ENCODE data around the gene C4orf36. TPM values are rescaled to one million over a fixed set of nuclear protein-coding genes. Genes with fewer than 3 reads are reported as not detected.
A peak's percentile ranks its signal among the peaks of the same experiment; 100 is the strongest.

The C4orf36 gene
- total RNA-seq, 1 donor from 2014 or later = 1.3 TPM

GRCh38 chr4:86927843-86928395, 35.7 kb upstream of the C4orf36 start:
- Mint-ChIP-seq H3K27ac (peak overlapping the region; percentile 96), H3K4me1 (ENCODE audit: unreplicated experiment) (peaks cover 9% of the 10 kb centered on the region)

GRCh38 chr4:86926435-86927086, 34.3 kb upstream of the C4orf36 start:
- Mint-ChIP-seq H3K4me3 (peak overlapping the region; percentile 16), H3K9me3 (peaks cover 6% of the 10 kb centered on the region), H3K27ac (peak overlapping the region; percentile 96), H3K27me3 (no peaks in the 10 kb centered on the region), H3K36me3 (peaks cover 4% of the 10 kb centered on the region), H3K4me1 (ENCODE audit: unreplicated experiment) (peaks cover 14% of the 10 kb centered on the region)
- DNase-seq (ENCODE audit: extremely low spot score, unreplicated experiment) = no peak
- TF ChIP-seq CTCF (conservative IDR thresholded peaks at IDR 0.05) = no peak

More at GRCh38 chr4:86927843-86928395, 35.7 kb upstream of the C4orf36 start:
- peaks cover 6% of the 10 kb centered on the region for H3K9me3 Mint-ChIP-seq
- peaks cover 4% of the 10 kb centered on the region for H3K36me3 Mint-ChIP-seq
- H3K27me3 Mint-ChIP-seq = no peaks in the 10 kb centered on the region
- H3K4me3 Mint-ChIP-seq = peak overlapping the region; percentile 63
- DNase-seq (ENCODE audit: extremely low spot score, unreplicated experiment) = no peak
- no peak for TF ChIP-seq CTCF (conservative IDR thresholded peaks at IDR 0.05)

GRCh38 chr4:86924811-86925210, 32.6 kb upstream of the C4orf36 start:
- TF ChIP-seq CTCF (conservative IDR thresholded peaks at IDR 0.05) = no peak
- DNase-seq (ENCODE audit: extremely low spot score, unreplicated experiment) = no peak
- Mint-ChIP-seq H3K9me3 (peaks cover 6% of the 10 kb centered on the region), H3K27ac (peak overlapping the region; percentile 86), H3K4me3 (no peak overlapping the region), H3K4me1 (ENCODE audit: unreplicated experiment) (peaks cover 14% of the 10 kb centered on the region), H3K27me3 (no peaks in the 10 kb centered on the region), H3K36me3 (peaks cover 4% of the 10 kb centered on the region)

- DNase-seq (ENCODE audit: extremely low spot score, unreplicated experiment) = no peak
- Mint-ChIP-seq H3K27ac (no peak overlapping the region), H3K27me3 (no peaks in the 10 kb centered on the region), H3K4me1 (ENCODE audit: unreplicated experiment) (peaks cover 9% of the 10 kb centered on the region), H3K9me3 (peaks cover 6% of the 10 kb centered on the region), H3K4me3 (no peak overlapping the region), H3K36me3 (peaks cover 4% of the 10 kb centered on the region)
- no peak for TF ChIP-seq CTCF (conservative IDR thresholded peaks at IDR 0.05)
Measured at GRCh38 chr4:86921608-86922252, 29.5 kb upstream of the C4orf36 start.

GRCh38 chr4:86919561-86920223, 27.5 kb upstream of the C4orf36 start:
- Mint-ChIP-seq H3K36me3 (peaks cover 3% of the 10 kb centered on the region), H3K4me1 (ENCODE audit: unreplicated experiment) (peaks cover 8% of the 10 kb centered on the region), H3K9me3 (no peaks in the 10 kb centered on the region), H3K27ac (no peak overlapping the region), H3K4me3 (no peak overlapping the region), H3K27me3 (no peaks in the 10 kb centered on the region)
- DNase-seq (ENCODE audit: extremely low spot score, unreplicated experiment) = no peak
- TF ChIP-seq CTCF (conservative IDR thresholded peaks at IDR 0.05) = no peak
